Nucleus accumbens (tissue), 56 donors: ENCODE measurements around the gene CD164L2.

Experiments used
- DNase-seq, 56 donors: peaks; one replicate each; lab custom pipeline; 2025; lab: John Stamatoyannopoulos, UW

CD164L2 gene

DNA sequence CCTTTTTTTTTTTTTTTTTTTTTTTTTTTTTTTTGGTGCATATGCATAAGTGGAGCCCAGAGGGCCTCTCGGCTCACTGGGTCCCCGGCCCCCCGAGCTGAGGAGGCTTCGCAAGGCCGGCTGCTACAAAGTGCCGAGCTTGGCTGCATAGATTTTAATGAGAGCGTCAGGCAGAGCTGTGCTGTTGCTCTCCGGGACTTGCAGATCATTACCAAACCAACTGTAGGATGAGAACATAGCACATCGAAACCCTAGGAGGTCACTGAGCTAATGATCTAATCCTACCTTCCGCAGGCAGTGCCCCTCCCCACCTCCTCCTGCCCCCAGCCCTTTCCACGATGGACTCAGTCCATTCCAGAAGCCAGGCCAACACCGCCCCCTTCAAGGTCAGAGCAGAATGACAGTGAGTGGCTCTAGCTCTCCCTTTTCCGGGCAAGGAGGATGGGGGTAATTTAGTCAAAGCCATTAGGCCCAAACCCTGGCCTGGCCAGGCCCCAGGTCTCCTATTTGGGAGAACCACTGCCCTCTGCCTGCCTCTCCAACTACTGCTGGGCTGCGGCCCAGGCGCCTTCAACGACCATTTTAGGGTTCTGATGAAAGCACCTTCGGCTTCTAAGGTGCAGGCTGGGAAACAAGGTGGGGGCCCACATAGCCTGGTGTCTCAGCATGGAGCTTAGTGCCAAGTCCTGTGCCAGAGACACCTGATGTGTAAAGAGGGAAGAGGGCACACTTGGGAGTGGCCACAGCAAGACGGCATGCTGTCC, 22.6 kb upstream of the CD164L2 start:
- peak in 3 of 56 donors; percentile 16 to 44 (median 22) for DNase-seq

- peak in 1 of 56 donors; percentile 26 for DNase-seq
These were observed 21.9 kb upstream of the CD164L2 start for GRCh38 chr1:27405074-27405473.

DNA sequence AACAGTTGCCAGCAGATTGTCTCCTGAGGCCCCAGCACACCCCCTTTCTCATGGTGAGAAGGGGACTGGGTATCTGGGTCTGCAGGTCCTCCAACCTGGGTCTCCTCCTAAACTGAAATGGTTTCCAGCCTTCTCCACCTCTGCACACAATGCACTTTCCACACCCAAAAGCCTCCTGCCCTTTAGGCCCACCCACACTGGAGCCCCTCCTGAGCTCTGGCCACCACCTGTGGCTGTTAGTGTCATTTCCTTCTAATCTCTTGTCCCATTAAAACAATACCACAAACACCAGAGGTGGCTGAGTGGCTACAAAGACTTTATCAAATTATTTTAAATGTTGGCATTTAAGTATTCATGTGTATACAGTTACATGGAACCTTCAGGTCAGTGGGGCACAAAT, 20.8 kb upstream of the CD164L2 start:
- no peak for DNase-seq

- DNase-seq, result peak in 13 of 56 donors; percentile 11 to 43 (median 22)
These were observed 20.1 kb upstream of the CD164L2 start for GRCh38 chr1:27403065-27403726.

GRCh38 chr1:27402349-27402754, 19.2 kb upstream of the CD164L2 start:
- DNase-seq, result peak in 41 of 56 donors; percentile 14 to 77 (median 47)

DNA sequence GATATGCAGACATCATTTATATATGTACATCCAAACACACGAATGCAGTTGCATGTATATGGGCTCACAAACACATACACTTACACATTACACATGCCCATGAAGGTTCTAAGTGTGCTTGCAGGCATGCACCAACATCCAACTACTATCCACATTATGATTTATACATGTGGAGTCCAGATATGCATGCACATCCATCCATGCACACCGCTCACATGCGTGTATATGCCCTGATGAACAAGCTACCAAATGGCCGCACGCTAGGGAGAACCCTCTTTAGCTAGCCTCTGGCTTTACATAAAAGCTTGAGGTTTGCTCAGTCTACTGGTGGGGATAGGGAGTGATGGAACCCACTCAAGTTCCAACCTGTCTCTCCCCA, 17.8 kb upstream of the CD164L2 start:
- no peak for DNase-seq

- DNase-seq, result peak in 3 of 56 donors; percentile 10 to 30 (median 10)
These were observed 17.2 kb upstream of the CD164L2 start for GRCh38 chr1:27400082-27400962.

DNA sequence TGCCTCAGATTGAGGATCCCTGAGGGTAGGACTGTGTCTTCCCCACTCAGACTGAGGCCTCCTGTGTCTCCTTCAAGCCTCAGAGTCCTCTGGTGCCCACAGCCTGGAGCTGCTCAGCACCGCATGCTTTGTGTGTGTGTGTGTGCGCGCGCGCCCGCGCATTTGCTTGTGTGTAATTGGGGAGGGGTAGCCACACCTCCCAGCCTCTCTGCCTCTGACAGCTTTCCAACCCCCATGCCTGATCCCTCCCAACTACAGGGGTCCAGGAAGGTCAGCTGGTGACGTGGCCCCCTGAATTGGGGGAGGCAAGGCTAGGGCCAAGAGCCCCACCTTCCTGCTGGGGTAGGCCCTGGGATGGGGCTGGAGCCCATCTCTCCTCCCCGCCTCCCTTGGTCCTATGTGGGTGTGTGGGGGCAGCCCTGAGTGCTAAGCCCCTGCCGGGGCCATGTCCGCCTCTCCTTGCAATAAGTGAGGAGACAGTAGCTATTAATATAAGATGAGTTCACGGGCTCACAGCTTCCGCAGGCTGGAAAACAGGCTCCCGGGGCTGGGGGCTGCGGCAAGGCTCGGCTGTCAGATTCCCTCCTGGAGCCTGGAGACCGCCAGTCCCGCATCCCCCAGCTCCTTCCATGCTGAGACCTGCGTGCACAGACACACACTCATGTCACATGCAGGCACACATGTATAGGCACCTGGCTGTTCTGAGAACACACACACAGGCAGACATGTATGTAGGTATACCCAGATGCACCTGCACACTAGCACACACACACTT, 16.3 kb upstream of the CD164L2 start:
- peak in 4 of 56 donors; percentile 8 to 44 (median 32) for DNase-seq

GRCh38 chr1:27398405-27399149, 15.4 kb upstream of the CD164L2 start:
- no peak for DNase-seq

GRCh38 chr1:27397749-27398148, 14.6 kb upstream of the CD164L2 start:
- DNase-seq, result no peak

GRCh38 chr1:27397110-27397509, 14.0 kb upstream of the CD164L2 start:
- no peak for DNase-seq

DNA sequence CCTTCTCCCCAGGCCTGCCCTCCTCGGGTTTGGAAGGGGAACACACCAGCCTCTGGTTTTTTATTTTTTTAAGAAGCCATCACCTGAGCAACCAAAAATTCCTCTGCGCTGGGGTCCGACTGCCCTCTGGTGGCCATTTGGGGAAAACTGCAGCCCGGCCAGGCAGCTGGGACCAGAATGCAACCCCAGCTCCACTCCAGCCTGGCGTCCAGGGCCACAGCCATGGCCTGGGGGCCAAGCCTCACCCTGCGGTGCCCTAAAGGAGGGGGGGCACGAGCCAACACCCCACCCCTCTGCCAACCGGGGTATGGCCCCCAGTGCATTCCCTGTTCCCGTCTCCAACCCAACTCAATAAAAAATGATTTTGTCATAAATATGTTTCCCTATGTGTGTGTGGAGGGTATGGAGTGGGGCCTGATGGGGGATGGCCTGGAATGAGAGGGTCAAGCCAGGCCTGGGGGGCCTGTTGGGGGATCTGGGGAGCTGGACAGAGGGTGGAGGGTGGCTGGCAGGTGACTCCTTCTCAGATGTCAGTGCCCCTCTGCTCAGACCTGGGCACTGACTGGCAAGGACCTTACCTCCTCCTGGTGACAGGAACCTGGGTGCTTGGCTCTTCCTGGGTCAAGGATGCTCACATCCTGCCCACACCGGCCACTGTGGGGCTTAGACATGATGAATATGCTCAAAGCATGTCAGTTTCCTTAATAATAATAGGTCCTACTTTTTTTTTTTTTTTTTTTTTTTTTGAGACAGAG, 12.5 kb upstream of the CD164L2 start:
- DNase-seq, result peak in 48 of 56 donors; percentile 8 to 85 (median 52)

DNA sequence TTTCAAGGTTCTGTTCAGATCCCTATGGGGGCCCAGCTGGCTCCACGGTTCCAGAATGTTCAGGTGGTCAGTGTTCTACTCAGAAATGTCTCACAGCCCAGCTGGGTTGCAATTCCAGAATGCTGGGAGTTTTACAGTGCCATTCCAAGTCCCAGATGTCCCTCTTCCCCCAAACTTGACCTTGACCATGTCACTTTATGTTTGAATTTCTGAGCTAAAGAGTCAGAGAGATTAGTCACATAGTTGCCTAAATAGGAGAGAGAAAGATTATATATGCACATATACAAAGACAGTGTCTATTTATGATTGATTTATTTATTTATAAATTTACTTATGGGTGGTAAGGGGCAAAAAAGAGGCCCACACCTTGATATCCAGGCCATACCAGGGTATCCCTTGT, 11.8 kb upstream of the CD164L2 start:
- DNase-seq, result no peak

- DNase-seq, result no peak
These were observed 11.1 kb upstream of the CD164L2 start for GRCh38 chr1:27394282-27394658.

DNA sequence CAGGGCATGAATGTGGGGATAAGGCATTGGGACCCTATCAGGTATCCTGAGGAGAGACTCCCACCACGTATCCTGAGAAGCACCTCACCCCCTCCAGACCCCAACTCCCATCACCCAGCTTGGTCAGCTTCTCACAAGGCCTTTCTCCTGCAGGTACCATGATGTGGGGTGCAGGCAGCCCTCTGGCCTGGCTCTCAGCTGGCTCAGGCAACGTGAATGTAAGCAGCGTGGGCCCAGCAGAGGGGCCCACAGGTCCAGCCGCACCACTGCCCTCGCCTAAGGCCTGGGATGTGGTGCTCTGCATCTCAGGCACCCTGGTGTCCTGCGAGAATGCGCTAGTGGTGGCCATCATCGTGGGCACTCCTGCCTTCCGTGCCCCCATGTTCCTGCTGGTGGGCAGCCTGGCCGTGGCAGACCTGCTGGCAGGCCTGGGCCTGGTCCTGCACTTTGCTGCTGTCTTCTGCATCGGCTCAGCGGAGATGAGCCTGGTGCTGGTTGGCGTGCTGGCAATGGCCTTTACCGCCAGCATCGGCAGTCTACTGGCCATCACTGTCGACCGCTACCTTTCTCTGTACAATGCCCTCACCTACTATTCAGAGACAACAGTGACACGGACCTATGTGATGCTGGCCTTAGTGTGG, 10.6 kb upstream of the CD164L2 start:
- no peak for DNase-seq

GRCh38 chr1:27392778-27393635, 9.9 kb upstream of the CD164L2 start:
- peak in 2 of 56 donors; percentile 43 to 45 for DNase-seq

DNA sequence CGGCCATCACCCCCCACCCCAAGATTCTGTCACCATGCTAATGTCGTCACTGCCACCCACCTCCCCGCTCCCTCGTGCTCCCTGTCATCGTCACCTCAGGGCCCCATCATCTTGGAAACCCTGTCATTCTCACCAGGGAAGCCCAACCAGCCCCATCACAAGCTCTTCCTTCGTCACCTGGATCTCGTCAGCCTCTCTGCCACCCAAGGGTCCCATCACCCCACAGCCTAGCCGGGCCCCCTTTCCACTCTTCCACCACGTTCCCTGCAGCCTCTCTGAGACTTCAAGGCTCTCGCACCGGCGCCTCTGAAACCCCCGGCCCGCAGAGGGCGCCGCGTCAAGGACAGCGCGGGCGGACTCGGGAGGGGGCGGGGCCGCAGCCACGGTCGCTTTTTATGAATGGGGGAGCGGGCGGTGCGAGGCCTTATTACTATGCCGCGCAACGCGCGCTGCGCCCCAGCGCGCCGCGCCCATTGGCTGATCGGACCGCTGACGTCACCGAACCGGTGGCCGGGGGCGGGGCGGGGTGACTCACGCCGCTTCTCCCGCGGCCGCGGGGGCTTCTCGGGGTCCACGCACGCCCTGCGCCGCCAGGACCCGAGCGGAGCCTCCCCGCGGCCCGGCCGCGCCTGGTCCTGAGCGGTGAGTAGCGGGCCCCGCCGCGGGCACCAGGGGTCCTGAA, 9.1 kb upstream of the CD164L2 start, which contains the start of gene GPR3:
Gene GPR3, plus strand, starts transcription at position 527 of the 682 bp plus-strand sequence. CDS start 1,177 bp downstream, outside the sequence.
- peak in 55 of 56 donors; percentile 28 to 94 (median 76) for DNase-seq
